Body of pancreas (tissue), 4 donors: ENCODE data around the gene ZNF660. TPM values are rescaled to one million over a fixed set of nuclear protein-coding genes. Genes with fewer than 3 reads are reported as not detected.

Experiments used
- ATAC-seq: fragments of 150-250 bp; one replicate; pipeline ENCODE4 v1.9.1; 2016
- DNase-seq, 4 donors: peaks; one replicate each; pipeline ENCODE4 v3.0.0-alpha.2; 2019
- H3K27ac ChIP-seq, 4 donors: fragments of 200-600 bp; sonication (generic); 1 replicate in 3 of 4; 2 replicates in 1 of 4; pipeline versions ENCODE4 v1.5.1 to v1.6.1; 2016 to 2019; ENCODE audit warnings: mild to moderate bottlenecking in 1 of 4, mixed read lengths in 1 of 4, moderate library complexity in 1 of 4
- H3K27me3 ChIP-seq, 2 donors: fragments of 200-600 bp; sonication (generic); one replicate each; pipeline ENCODE4 v1.6.0; 2016; ENCODE audit warnings: mild to moderate bottlenecking in 1 of 2
- H3K36me3 ChIP-seq, 2 donors: fragments of 200-600 bp; sonication (generic); replicated peaks in 1 of 2; 2 replicates each; pipeline ENCODE4 v1.5.1; 2016; ENCODE audit warnings: low read depth in 2 of 2; ENCODE audit not compliant: insufficient read depth in 1 of 2
- H3K4me1 ChIP-seq: fragments of 200-600 bp; sonication (generic); one replicate; pipeline ENCODE4 v1.6.0; 2016
- H3K4me3 ChIP-seq, 2 donors: fragments of 200-600 bp; sonication (generic); 1 replicate in 1 of 2; 2 replicates in 1 of 2; pipeline ENCODE4 v1.5.1; 2016 to 2019
- H3K9me3 ChIP-seq, 3 donors: fragments of 200-600 bp; sonication (generic); 1 replicate in 2 of 3; 2 replicates in 1 of 3; pipeline ENCODE4 v1.5.1; 2016
- CTCF ChIP-seq, 7 experiments: fragments of 450-650 bp in 4 of 7; fragments of 200-600 bp in 3 of 7; sonication (generic) in 3 of 7; IDR thresholded peaks; one replicate each; pipeline ENCODE4 v1.5.1; 2016 to 2019; ENCODE audit warnings: antibody characterized with exemption in 7 of 7
- POLR2A ChIP-seq, 3 donors: fragments of 450-650 bp; IDR thresholded peaks; one replicate each; pipeline ENCODE4 v1.6.1; 2016; ENCODE audit warnings: antibody characterized with exemption in 3 of 3, mild to moderate bottlenecking in 2 of 3
- WGBS, 2 donors: methylation state at CpG; one replicate each; pipeline ENCODE4 v1.1.5; 2017; 5-methylcytosine and 5-hydroxymethylcytosine counted together
- intact Hi-C: fragments of 100-400 bp; cut with DNase I; formaldehyde crosslinking; loops from one replicate; pipeline ENCODE4 v1.15.1; 2023
- total RNA-seq, 2 donors: library from RNA; depleted of rRNA; stranded (reverse); fragments of >200 nt; gene quantifications; one replicate each; pipeline ENCODE4 v1.1.0, GENCODE V29; 2016

The ZNF660 gene
- total RNA-seq, 2 donors from 2014 or later = 2.1 to 6.3 TPM

- H3K4me1 ChIP-seq = peaks cover 9% of the 10 kb centered on the region
- H3K27me3 ChIP-seq = no peaks in the 10 kb centered on the region
- H3K27ac ChIP-seq = no peak overlapping the region
- no peak for DNase-seq
- H3K4me3 ChIP-seq = no peak overlapping the region
- intact Hi-C loops = no loop called here
- 96 to 100% methylated on average over 7 to 9 of the region's 9 CpGs for WGBS, 2 donors
- H3K9me3 ChIP-seq = no peaks in the 10 kb centered on the region
- no peak for ATAC-seq
- no peak for TF ChIP-seq POLR2A (IDR thresholded peaks at IDR 0.05)
- no peak for TF ChIP-seq CTCF (IDR thresholded peaks at IDR 0.05)
- no peaks in the 10 kb centered on the region for H3K36me3 ChIP-seq
These were observed 27.7 kb upstream of the ZNF660 start for GRCh38 chr3:44557074-44557473.

GRCh38 chr3:44561076-44561475 lies 23.7 kb upstream of the ZNF660 start:
- Histone ChIP-seq H3K4me1 (peaks cover 3% of the 10 kb centered on the region), H3K36me3 (peaks cover 0 to 2% of the 10 kb centered on the region in 2 donors), H3K27me3 (no peaks in the 10 kb centered on the region), H3K9me3 (no peaks in the 10 kb centered on the region), H3K4me3 (no peak overlapping the region), H3K27ac (no peak overlapping the region)
- TF ChIP-seq POLR2A (IDR thresholded peaks at IDR 0.05) (no peak), CTCF (IDR thresholded peaks at IDR 0.05) (no peak)
- intact Hi-C loops = no loop called here
- 74 to 82% methylated on average over 1 of the region's 1 CpG for WGBS, 2 donors
- no peak for ATAC-seq
- no peak for DNase-seq

- Histone ChIP-seq H3K36me3 (peaks cover 0 to 2% of the 10 kb centered on the region in 2 donors), H3K4me3 (no peak overlapping the region), H3K27me3 (no peaks in the 10 kb centered on the region), H3K4me1 (no peaks in the 10 kb centered on the region), H3K27ac (no peak overlapping the region), H3K9me3 (no peaks in the 10 kb centered on the region)
- ATAC-seq (no peak), DNase-seq (no peak)
- intact Hi-C loops = no loop called here
- WGBS, 2 donors = 90 to 94% methylated on average over 3 of the region's 3 CpGs
- no peak for TF ChIP-seq CTCF (IDR thresholded peaks at IDR 0.05)
- no peak for TF ChIP-seq POLR2A (IDR thresholded peaks at IDR 0.05)
These were observed 22.6 kb upstream of the ZNF660 start for GRCh38 chr3:44562147-44562546.

GRCh38 chr3:44568561-44568960 lies 16.2 kb upstream of the ZNF660 start:
- no peak for TF ChIP-seq POLR2A (IDR thresholded peaks at IDR 0.05)
- no peak for TF ChIP-seq CTCF (IDR thresholded peaks at IDR 0.05)
- 100% methylated on average over 1 of the region's 1 CpG for WGBS, 2 donors
- no peak overlapping the region for H3K4me3 ChIP-seq

GRCh38 chr3:44571024-44571423 lies 13.7 kb upstream of the ZNF660 start:
- Histone ChIP-seq H3K9me3 (peaks cover 0 to 9% (median 3%) of the 10 kb centered on the region in 3 donors), H3K27ac (no peak overlapping the region), H3K4me3 (no peak overlapping the region), H3K36me3 (peaks cover 0 to 17% of the 10 kb centered on the region in 2 donors), H3K27me3 (no peaks in the 10 kb centered on the region), H3K4me1 (no peaks in the 10 kb centered on the region)
- 92 to 96% methylated on average over 4 of the region's 4 CpGs for WGBS, 2 donors
- ATAC-seq = no peak
- intact Hi-C loops = no loop called here
- TF ChIP-seq POLR2A (IDR thresholded peaks at IDR 0.05) = no peak
- no peak for TF ChIP-seq CTCF (IDR thresholded peaks at IDR 0.05)
- no peak for DNase-seq

More at GRCh38 chr3:44568561-44568960, 16.2 kb upstream of the ZNF660 start:
- Histone ChIP-seq H3K9me3 (peaks cover 0 to 9% (median 3%) of the 10 kb centered on the region in 3 donors), H3K4me1 (no peaks in the 10 kb centered on the region), H3K36me3 (peaks cover 0 to 19% of the 10 kb centered on the region in 2 donors), H3K27ac (no peak overlapping the region), H3K27me3 (no peaks in the 10 kb centered on the region)
- intact Hi-C loops = no loop called here
- no peak for ATAC-seq
- peak in 1 of 4 donors; percentile 24 for DNase-seq
